Left colon (tissue), 2 donors: ENCODE data around the gene MIPEP. TPM values are rescaled to one million over a fixed set of nuclear protein-coding genes. Genes with fewer than 3 reads are reported as not detected.

Experiments used
- ATAC-seq: fragments of 200-7000 bp; cut with Tn5 transposase; one replicate; pipeline ENCODE4 v1.9.1; 2020; ENCODE audit warnings: mild to moderate bottlenecking, moderate library complexity
- DNase-seq, 2 donors: peaks; one replicate each; pipeline ENCODE4 v3.0.0-alpha.2; 2020
- intact Hi-C, 2 donors: fragments of 100-400 bp; cut with DNase I in 1 of 2; cut with micrococcal nuclease in 1 of 2; formaldehyde crosslinking; loops; one replicate each; pipeline versions ENCODE4 v1.11.2 to v1.14.0; 2022; cut with DNase I, micrococcal nuclease
- total RNA-seq, 2 donors: library from RNA; stranded (reverse); fragmentation: NEBNext Ultra II Directional; extraction: Animal tissue kit (Norgen Biotek cat#: 25700); gene quantifications; one replicate each; pipeline ENCODE4 v1.2.1, GENCODE V29; 2021
- donor health status: DM: no; HTN: no; CAD: no.
- donor health status: DM: yes; HTN: yes; CAD: no.

The MIPEP gene
- total RNA-seq, 2 donors from 2014 or later: 24.2 to 30.4 TPM

GRCh38 chr13:23859904-23860303 is 29.3 kb downstream of the MIPEP start:
- no peak for ATAC-seq
- intact Hi-C loops: no loop called here
- DNase-seq: no peak

- DNase-seq: no peak
- intact Hi-C loops: no loop called here
- no peak for ATAC-seq
These were observed 29.7 kb downstream of the MIPEP start for GRCh38 chr13:23859455-23859854.

GRCh38 chr13:23858546-23858945 is 30.7 kb downstream of the MIPEP start:
- no peak for ATAC-seq
- no peak for DNase-seq
- intact Hi-C loops: no loop called here

- ATAC-seq (no peak), DNase-seq (no peak)
- intact Hi-C loops: no loop called here
These were observed 33.0 kb downstream of the MIPEP start for GRCh38 chr13:23856008-23856750.

GRCh38 chr13:23855360-23855759 is 33.8 kb downstream of the MIPEP start:
- intact Hi-C loops: no loop called here
- ATAC-seq: no peak
- DNase-seq: no peak

GRCh38 chr13:23852351-23852750 is 36.8 kb downstream of the MIPEP start:
- ATAC-seq (no peak), DNase-seq (no peak)
- intact Hi-C loops: no loop called here

- intact Hi-C loops: no loop called here
- DNase-seq: no peak
- no peak for ATAC-seq
These were observed 38.1 kb downstream of the MIPEP start for GRCh38 chr13:23851106-23851505.

GRCh38 chr13:23850134-23850533 is 39.1 kb downstream of the MIPEP start:
- intact Hi-C loops: no loop called here
- ATAC-seq: no peak
- no peak for DNase-seq

- no peak for DNase-seq
- no peak for ATAC-seq
- intact Hi-C loops: no loop called here
These were observed 39.5 kb downstream of the MIPEP start for GRCh38 chr13:23849670-23850069.

- intact Hi-C loops: no loop called here
- DNase-seq (no peak), ATAC-seq (no peak)
These were observed 40.5 kb downstream of the MIPEP start for GRCh38 chr13:23848646-23849141.

GRCh38 chr13:23848019-23848418 is 41.2 kb downstream of the MIPEP start:
- ATAC-seq (no peak), DNase-seq (no peak)
- intact Hi-C loops: no loop called here

- DNase-seq (no peak), ATAC-seq (no peak)
- intact Hi-C loops: no loop called here
These were observed 41.7 kb downstream of the MIPEP start for GRCh38 chr13:23847497-23847896.

GRCh38 chr13:23845105-23845725 is 44.0 kb downstream of the MIPEP start:
- intact Hi-C loops: no loop called here
- ATAC-seq (no peak), DNase-seq (no peak)

- intact Hi-C loops: no loop called here
- ATAC-seq: no peak
- DNase-seq: no peak
These were observed 45.1 kb downstream of the MIPEP start for GRCh38 chr13:23844132-23844531.

- intact Hi-C loops: no loop called here
- DNase-seq: no peak
- ATAC-seq: no peak
These were observed 45.8 kb downstream of the MIPEP start for GRCh38 chr13:23843436-23843835.

- intact Hi-C loops: no loop called here
- no peak for ATAC-seq
- no peak for DNase-seq
These were observed 46.8 kb downstream of the MIPEP start for GRCh38 chr13:23842406-23842805.

- ATAC-seq (no peak), DNase-seq (no peak)
- intact Hi-C loops: no loop called here
These were observed 55.2 kb downstream of the MIPEP start for GRCh38 chr13:23833733-23834611.

GRCh38 chr13:23828866-23829265 is 60.3 kb downstream of the MIPEP start:
- intact Hi-C loops: no loop called here
- ATAC-seq (no peak), DNase-seq (no peak)

- intact Hi-C loops: no loop called here
- ATAC-seq: no peak
- DNase-seq: no peak
These were observed 61.1 kb downstream of the MIPEP start for GRCh38 chr13:23828086-23828485.

- ATAC-seq: no peak
- intact Hi-C loops: no loop called here
- no peak for DNase-seq
These were observed 64.0 kb downstream of the MIPEP start for GRCh38 chr13:23825179-23825578.
